Esophagus squamous epithelium (tissue), 5 donors: ENCODE measurements around the gene CELF1. TPM values are rescaled to one million over a fixed set of nuclear protein-coding genes. Genes with fewer than 3 reads are reported as not detected.
A peak's percentile ranks its signal among the peaks of the same experiment; 100 is the strongest.
"Not testable (repeated sequence)": the region's sequence is repeated elsewhere in the genome, so short reads cannot be mapped to it uniquely, and the experiment has no call there.

Experiments used
- DNase-seq: peaks from one replicate; lab custom pipeline; 2025; lab: John Stamatoyannopoulos, UW
- H3K27ac ChIP-seq, 4 donors: fragments of 200-600 bp; sonication (generic); one replicate each; pipeline ENCODE4 v1.5.1; 2016 to 2019; ENCODE audit warnings: mild to moderate bottlenecking in 1 of 4
- H3K27me3 ChIP-seq, 4 donors: fragments of 200-600 bp; sonication (generic); 1 replicate in 3 of 4; 2 replicates in 1 of 4; pipeline versions ENCODE4 v1.5.1 to v1.6.0; 2017 to 2021; ENCODE audit warnings: antibody characterized with exemption in 1 of 4
- H3K36me3 ChIP-seq, 3 donors: fragments of 200-600 bp; sonication (generic); one replicate each; pipeline ENCODE4 v1.5.1; 2016 to 2019
- H3K4me1 ChIP-seq, 3 donors: fragments of 200-600 bp; sonication (generic); one replicate each; pipeline ENCODE4 v1.5.1; 2017 to 2019
- H3K4me3 ChIP-seq, 4 donors: fragments of 200-600 bp; sonication (generic); 1 replicate in 3 of 4; 2 replicates in 1 of 4; pipeline ENCODE4 v1.5.1; 2016 to 2019; ENCODE audit warnings: mild to moderate bottlenecking in 2 of 4, moderate library complexity in 1 of 4
- H3K9me3 ChIP-seq, 3 donors: fragments of 200-600 bp; sonication (generic); one replicate each; pipeline ENCODE4 v1.5.1; 2016 to 2019
- POLR2A ChIP-seq, 4 donors: fragments of 450-650 bp; IDR thresholded peaks; one replicate each; pipeline ENCODE4 v1.6.1; 2017; ENCODE audit warnings: antibody characterized with exemption in 4 of 4, mild to moderate bottlenecking in 4 of 4, moderate library complexity in 3 of 4
- WGBS, 2 donors: methylation state at CpG; one replicate each; pipeline ENCODE4 v1.1.5; 2018; 5-methylcytosine and 5-hydroxymethylcytosine counted together
- intact Hi-C: fragments of 100-400 bp; cut with DNase I; formaldehyde crosslinking; loops from one replicate; pipeline ENCODE4 v1.15.0; 2022
- total RNA-seq, 4 donors: library from RNA; depleted of rRNA; stranded (reverse); fragments of >200 nt; gene quantifications; one replicate each; pipeline ENCODE4 v1.1.0, GENCODE V29; 2016
- TF ChIP-seq, protein P1 (sequence below), 6 experiments: fragments of 450-650 bp in 4 of 6; fragments of 200-600 bp in 2 of 6; sonication (generic) in 2 of 6; IDR thresholded peaks; one replicate each; pipeline ENCODE4 v1.5.1; 2016 to 2019; ENCODE audit warnings: antibody characterized with exemption in 6 of 6, mild to moderate bottlenecking in 4 of 6, moderate library complexity in 4 of 6
- donor health status: DM: yes; HTN: yes; CAD: no.

CELF1 gene
- total RNA-seq, 4 donors from 2014 or later = 50.4 to 88.9 (median 64.1) TPM

DNA sequence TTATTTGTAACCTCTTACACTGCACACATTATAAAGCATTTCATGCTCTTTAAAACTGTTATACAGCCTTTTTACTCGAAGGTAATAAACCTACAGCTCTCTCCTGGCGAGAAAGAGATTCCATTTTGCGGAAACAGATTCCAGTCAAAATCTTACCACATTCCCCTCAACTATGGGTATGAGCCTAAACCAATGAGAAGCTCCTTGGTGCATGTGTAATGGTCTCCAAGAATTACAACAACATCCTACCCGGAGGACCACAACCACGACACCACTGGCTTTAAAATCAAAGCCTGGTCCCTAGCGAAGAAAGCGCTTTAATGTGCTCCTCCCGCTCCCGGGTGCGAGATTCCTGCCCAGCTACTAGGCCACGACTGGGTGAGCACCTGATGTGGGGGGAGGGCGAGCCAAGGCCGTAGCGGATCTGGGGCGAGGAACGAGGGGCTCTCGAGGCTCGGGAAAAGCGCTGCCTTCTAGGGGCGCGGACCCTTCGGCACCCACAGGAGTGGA is 821 bp downstream of the CELF1 start:
- 1 to 3% methylated on average over 5 to 7 of the region's 22 CpGs for WGBS, 2 donors
- Histone ChIP-seq H3K9me3 (no peaks in the 10 kb centered on the region), H3K27me3 (no peaks in the 10 kb centered on the region), H3K36me3 (peaks cover 0 to 6% (median 0%) of the 10 kb centered on the region in 3 donors), H3K4me3 (peak overlapping the region; percentile 93 to 96 (median 94)), H3K4me1 (peaks cover 27 to 56% (median 39%) of the 10 kb centered on the region in 3 donors), H3K27ac (peak overlapping the region; percentile 94 to 96 (median 96))
- TF ChIP-seq, protein P1, sequence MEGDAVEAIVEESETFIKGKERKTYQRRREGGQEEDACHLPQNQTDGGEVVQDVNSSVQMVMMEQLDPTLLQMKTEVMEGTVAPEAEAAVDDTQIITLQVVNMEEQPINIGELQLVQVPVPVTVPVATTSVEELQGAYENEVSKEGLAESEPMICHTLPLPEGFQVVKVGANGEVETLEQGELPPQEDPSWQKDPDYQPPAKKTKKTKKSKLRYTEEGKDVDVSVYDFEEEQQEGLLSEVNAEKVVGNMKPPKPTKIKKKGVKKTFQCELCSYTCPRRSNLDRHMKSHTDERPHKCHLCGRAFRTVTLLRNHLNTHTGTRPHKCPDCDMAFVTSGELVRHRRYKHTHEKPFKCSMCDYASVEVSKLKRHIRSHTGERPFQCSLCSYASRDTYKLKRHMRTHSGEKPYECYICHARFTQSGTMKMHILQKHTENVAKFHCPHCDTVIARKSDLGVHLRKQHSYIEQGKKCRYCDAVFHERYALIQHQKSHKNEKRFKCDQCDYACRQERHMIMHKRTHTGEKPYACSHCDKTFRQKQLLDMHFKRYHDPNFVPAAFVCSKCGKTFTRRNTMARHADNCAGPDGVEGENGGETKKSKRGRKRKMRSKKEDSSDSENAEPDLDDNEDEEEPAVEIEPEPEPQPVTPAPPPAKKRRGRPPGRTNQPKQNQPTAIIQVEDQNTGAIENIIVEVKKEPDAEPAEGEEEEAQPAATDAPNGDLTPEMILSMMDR (IDR thresholded peaks at IDR 0.05) = no peak
- TF ChIP-seq POLR2A (IDR thresholded peaks at IDR 0.05) = no peak
- intact Hi-C loops = no loop called here
- no peak for DNase-seq

DNA sequence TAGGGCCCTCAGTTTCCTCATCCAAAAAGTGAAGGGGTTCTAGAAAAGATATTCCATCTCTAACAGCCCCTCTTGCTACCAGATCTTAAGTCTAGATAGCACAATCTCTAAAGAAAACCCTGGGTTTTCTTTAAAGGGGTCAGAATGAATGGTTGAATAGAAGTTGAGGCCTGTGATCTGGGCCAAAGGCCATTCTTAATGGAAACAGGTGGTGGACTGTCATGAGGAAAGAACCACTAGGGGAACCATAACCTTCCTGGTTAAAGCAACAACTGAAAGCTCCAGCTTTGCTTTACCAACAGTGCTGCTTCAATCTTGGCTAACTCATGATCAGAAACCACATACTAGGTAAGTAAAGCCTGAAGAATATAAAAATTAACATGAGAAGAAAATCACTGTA is 1.8 kb downstream of the CELF1 start:
- no peaks in the 10 kb centered on the region for H3K27me3 ChIP-seq
- TF ChIP-seq, protein P1 (IDR thresholded peaks at IDR 0.05) = peak in 2 of 6 experiments; percentile 20 to 50
- TF ChIP-seq POLR2A (IDR thresholded peaks at IDR 0.05) = no peak
- H3K4me3 ChIP-seq = peak overlapping the region; percentile 93 to 96 (median 94)
- intact Hi-C loops = no loop called here
- H3K27ac ChIP-seq = peak overlapping the region; percentile 52 to 96 (median 94)
- H3K4me1 ChIP-seq = peaks cover 27 to 57% (median 42%) of the 10 kb centered on the region in 3 donors
- no peaks in the 10 kb centered on the region for H3K9me3 ChIP-seq
- no peak for DNase-seq
- H3K36me3 ChIP-seq = peaks cover 0 to 6% (median 0%) of the 10 kb centered on the region in 3 donors

DNA sequence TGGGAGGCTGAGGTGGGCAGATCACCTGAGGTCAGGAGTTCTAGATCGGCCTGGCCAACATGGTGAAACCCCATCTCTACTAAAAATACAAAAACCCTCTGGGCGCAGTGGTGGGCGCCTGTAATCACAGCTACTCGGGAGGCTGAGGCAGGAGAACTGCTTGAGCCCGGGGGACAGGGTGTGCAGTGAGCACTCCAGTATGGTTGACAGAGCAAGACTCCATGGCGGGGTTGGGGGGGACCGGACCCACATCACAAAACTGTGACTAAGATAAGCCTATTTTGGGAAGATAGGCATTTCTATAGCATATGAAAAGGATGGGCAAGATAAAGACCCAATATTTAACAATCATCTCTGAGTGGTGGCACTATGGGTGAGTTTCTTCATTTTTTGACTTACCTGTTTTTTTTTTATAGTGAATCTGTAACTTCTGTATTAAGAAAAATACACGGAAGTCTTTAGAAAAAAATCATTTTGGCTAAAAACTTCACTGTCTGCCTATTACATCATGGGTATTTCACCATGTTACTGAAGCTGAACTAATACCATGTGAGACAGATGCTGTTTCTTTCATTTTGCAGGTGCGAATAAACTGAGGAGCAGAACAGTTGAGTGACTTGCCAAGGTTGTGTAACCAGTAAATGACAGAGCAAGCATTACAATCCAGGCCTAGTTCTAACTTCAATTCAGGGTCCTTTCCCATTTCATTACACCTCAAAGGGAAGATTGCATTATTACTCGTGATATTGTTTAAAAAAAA is 2.5 kb downstream of the CELF1 start:
- no peaks in the 10 kb centered on the region for H3K27me3 ChIP-seq
- TF ChIP-seq, protein P1 (IDR thresholded peaks at IDR 0.05) = no peak
- TF ChIP-seq POLR2A (IDR thresholded peaks at IDR 0.05) = no peak
- H3K27ac ChIP-seq = peak overlapping the region in 3 of 4 donors; percentile 94 to 96 (median 95)
- WGBS, 2 donors = 68 to 79% methylated on average over 10 of the region's 10 CpGs
- intact Hi-C loops = no loop called here
- H3K4me3 ChIP-seq = peak overlapping the region in 1 of 4 donors; percentile 93
- peaks cover 27 to 57% (median 42%) of the 10 kb centered on the region in 3 donors for H3K4me1 ChIP-seq
- DNase-seq = no peak
- H3K36me3 ChIP-seq = peaks cover 0 to 6% (median 0%) of the 10 kb centered on the region in 3 donors
- H3K9me3 ChIP-seq = no peaks in the 10 kb centered on the region

DNA sequence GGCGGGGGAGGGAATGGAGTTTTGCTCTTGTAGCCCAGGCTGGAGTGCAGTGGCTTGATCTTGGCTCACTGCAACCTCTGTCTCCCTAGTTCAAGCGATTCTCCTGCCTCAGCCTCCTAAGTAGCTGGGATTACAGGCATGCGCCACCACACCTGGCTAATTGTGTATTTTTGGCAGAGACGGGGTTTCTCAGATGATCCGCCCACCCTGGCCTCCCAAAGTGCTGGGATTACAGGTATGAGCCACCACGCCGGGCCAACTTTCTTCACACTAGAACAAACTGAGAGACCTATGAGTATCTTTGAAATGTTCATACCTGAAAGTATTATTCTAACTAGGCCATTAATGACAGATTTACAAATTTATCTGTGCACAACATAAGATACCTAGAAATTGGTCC is 6.7 kb downstream of the CELF1 start:
- 77 to 79% methylated on average over 6 to 7 of the region's 7 CpGs for WGBS, 2 donors
- intact Hi-C loops, H3K27ac ChIP-seq, H3K4me3 ChIP-seq, H3K27me3 ChIP-seq, DNase-seq, H3K9me3 ChIP-seq, H3K36me3 ChIP-seq: not testable (repeated sequence)
- H3K4me1 ChIP-seq = peaks cover 17 to 70% (median 36%) of the 10 kb centered on the region in 3 donors

DNA sequence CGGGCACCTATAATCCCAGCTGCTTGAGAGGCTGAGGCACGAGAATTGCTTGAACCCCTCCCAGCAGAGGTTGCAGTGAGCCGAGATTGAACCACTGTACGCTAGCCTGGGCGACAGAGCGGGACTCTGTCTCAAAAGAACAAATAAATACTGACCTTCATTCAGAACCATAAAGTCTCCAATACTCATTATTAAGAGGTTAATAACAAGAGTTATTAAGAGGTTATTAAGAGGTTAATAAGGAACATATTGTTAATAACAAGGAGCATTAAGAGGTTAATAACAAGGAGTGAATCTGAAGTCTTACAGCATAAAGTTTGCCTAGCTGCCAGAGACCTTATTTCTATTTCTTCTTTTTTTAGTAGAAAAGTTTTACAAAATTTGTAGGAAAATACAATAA is 7.6 kb downstream of the CELF1 start:
- no peaks in the 10 kb centered on the region for H3K27me3 ChIP-seq
- no peaks in the 10 kb centered on the region for H3K9me3 ChIP-seq
- H3K27ac ChIP-seq = no peak overlapping the region
- 93 to 95% methylated on average over 6 of the region's 6 CpGs for WGBS, 2 donors
- H3K4me3 ChIP-seq = no peak overlapping the region
- TF ChIP-seq POLR2A (IDR thresholded peaks at IDR 0.05) = no peak
- TF ChIP-seq, protein P1 (IDR thresholded peaks at IDR 0.05) = no peak
- H3K36me3 ChIP-seq = peaks cover 0 to 5% (median 0%) of the 10 kb centered on the region in 3 donors
- intact Hi-C loops = no loop called here
- peaks cover 13 to 70% (median 33%) of the 10 kb centered on the region in 3 donors for H3K4me1 ChIP-seq
- no peak for DNase-seq
